Mesendoderm (in vitro differentiated cells): ENCODE results near the gene PHF2.
A peak's percentile ranks its signal among the peaks of the same experiment; 100 is the strongest.

Experiments
- DNase-seq: peaks from one replicate; pipeline ENCODE4 v3.0.0; 2013
- H2AK5ac ChIP-seq: 2 replicates; pipeline ENCODE4 v1.6.1; 2013; ENCODE audit warnings: low read length, inconsistent platforms
- H2BK120ac ChIP-seq: 2 replicates; pipeline ENCODE4 v1.6.1; 2013; ENCODE audit warnings: low read depth, mild to moderate bottlenecking, low read length, moderate library complexity, mixed read lengths
- H2BK15ac ChIP-seq: replicated peaks from 2 replicates; pipeline ENCODE4 v1.6.1; 2013; ENCODE audit warnings: low read depth, mild to moderate bottlenecking, moderate library complexity
- H2BK5ac ChIP-seq: 2 replicates; pipeline ENCODE4 v1.6.1; 2013; ENCODE audit warnings: low read length, inconsistent platforms
- H3K18ac ChIP-seq: 2 replicates; pipeline ENCODE4 v1.6.1; 2013; ENCODE audit warnings: mild to moderate bottlenecking, low read length, mixed read lengths
- H3K23ac ChIP-seq: one replicate; pipeline ENCODE4 v1.6.1; 2013; ENCODE audit warnings: low read length
- H3K27ac ChIP-seq: 2 replicates; pipeline ENCODE4 v1.5.1; 2013; ENCODE audit warnings: low read depth, mild to moderate bottlenecking, inconsistent platforms, low read length, moderate library complexity
- H3K27me3 ChIP-seq: 2 replicates; pipeline ENCODE4 v1.6.1; 2013; ENCODE audit warnings: low read length, control low read depth, mild to moderate bottlenecking, inconsistent platforms; ENCODE audit not compliant: insufficient read depth, poor library complexity
- H3K36me3 ChIP-seq: 2 replicates; pipeline ENCODE4 v1.6.1; 2013; ENCODE audit warnings: low read length, inconsistent platforms; ENCODE audit not compliant: control insufficient read depth, insufficient read depth
- H3K4ac ChIP-seq: one replicate; pipeline ENCODE4 v1.6.1; 2013; ENCODE audit warnings: low read depth, mild to moderate bottlenecking, low read length, moderate library complexity
- H3K4me1 ChIP-seq: 2 replicates; pipeline ENCODE4 v1.6.1; 2013; ENCODE audit warnings: low read depth, low read length, inconsistent platforms; ENCODE audit not compliant: control insufficient read depth
- H3K4me2 ChIP-seq: 2 replicates; pipeline ENCODE4 v1.6.1; 2013; ENCODE audit warnings: low read length
- H3K4me3 ChIP-seq: 2 replicates; pipeline ENCODE4 v1.5.1; 2013; ENCODE audit warnings: mild to moderate bottlenecking, low read length
- H3K56ac ChIP-seq: one replicate; pipeline ENCODE4 v1.6.1; 2013; ENCODE audit warnings: low read length
- H3K79me1 ChIP-seq: 2 replicates; pipeline ENCODE4 v1.6.1; 2013; ENCODE audit warnings: low read length, inconsistent platforms
- H3K79me2 ChIP-seq: 2 replicates; pipeline ENCODE4 v1.6.1; 2013; ENCODE audit warnings: mild to moderate bottlenecking, low read length; ENCODE audit not compliant: control insufficient read depth, insufficient read depth
- H3K9ac ChIP-seq: 2 replicates; pipeline ENCODE4 v1.6.1; 2013; ENCODE audit warnings: low read length, inconsistent platforms
- H4K5ac ChIP-seq: one replicate; pipeline ENCODE4 v1.6.1; 2013; ENCODE audit warnings: low read length
- H4K8ac ChIP-seq: one replicate; pipeline ENCODE4 v1.6.1; 2013; ENCODE audit warnings: low read depth, mild to moderate bottlenecking, control low read depth, low read length, moderate library complexity
- WGBS: extraction: QIAGEN DNeasy Blood & Tissue Kit; methylation state at CpG from one replicate; pipeline ENCODE4 v1.1.7; 2013; ENCODE audit warnings: low lambda C conversion rate, missing lambda C conversion rate; ENCODE audit not compliant: insufficient coverage; ENCODE audit errors: extremely low coverage; 5-methylcytosine and 5-hydroxymethylcytosine counted together

PHF2 gene

DNA sequence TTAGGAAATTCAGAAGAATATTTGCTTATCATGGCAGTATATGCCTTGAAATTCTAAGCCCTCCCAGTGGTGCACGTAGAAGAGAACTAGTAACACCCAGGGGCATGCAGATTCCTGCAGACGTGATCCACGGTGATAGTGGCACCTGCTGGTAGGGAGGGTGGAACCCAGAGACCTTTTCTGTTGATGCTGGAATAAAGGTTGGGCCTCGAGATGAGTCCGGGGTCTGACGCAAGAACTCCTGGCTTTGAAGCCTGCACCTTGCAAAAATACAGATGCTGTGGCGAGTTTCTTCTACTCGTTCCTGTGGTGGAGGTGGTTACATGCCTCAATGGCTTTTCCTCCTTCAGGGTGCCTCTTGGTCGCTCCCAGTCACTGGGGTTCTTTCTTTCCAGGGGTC lies 39.5 kb upstream of the PHF2 start:
- Histone ChIP-seq H3K27ac (no peak overlapping the region), H3K79me2 (no peaks in the 10 kb centered on the region), H2AK5ac (no peak overlapping the region), H4K8ac (no peak overlapping the region), H4K5ac (no peak overlapping the region), H2BK15ac (no peak overlapping the region), H3K4me2 (no peak overlapping the region), H2BK120ac (no peak overlapping the region), H2BK5ac (no peak overlapping the region), H3K36me3 (no peaks in the 10 kb centered on the region), H3K4ac (no peak overlapping the region), H3K27me3 (no peaks in the 10 kb centered on the region), H3K4me3 (no peak overlapping the region), H3K79me1 (peaks cover 5% of the 10 kb centered on the region), H3K9ac (no peak overlapping the region), H3K18ac (no peak overlapping the region), H3K4me1 (no peaks in the 10 kb centered on the region), H3K23ac (no peak overlapping the region), H3K56ac (no peak overlapping the region)
- WGBS: no CpG with 5 or more reads among the region's 9 CpGs
- peak; percentile 36 for DNase-seq

DNA sequence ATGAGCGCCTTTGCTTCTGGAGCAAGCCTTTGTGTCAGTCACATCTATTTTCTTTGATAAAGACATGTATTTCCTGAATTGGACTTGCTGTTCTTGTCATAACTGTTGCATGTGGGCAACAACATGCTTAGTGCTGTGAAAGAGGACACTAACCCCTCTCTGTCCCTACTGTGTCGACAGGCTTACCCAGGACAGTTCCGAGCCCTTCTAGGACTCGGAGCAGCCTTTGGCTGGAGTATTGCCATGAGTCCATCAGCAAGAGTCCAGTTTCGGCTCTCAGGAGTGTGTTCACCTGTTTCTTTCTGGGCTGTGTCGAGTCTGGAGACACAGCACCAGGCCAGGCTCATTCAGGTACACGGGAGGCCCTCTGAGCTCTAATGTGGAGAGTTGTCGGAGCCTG lies 36.1 kb upstream of the PHF2 start:
- WGBS: no CpG with 5 or more reads among the region's 8 CpGs
- no peak overlapping the region for H3K4ac ChIP-seq
- no peak overlapping the region for H3K4me2 ChIP-seq
- H3K9ac ChIP-seq: no peak overlapping the region
- H3K79me1 ChIP-seq: peaks cover 3% of the 10 kb centered on the region
- H4K8ac ChIP-seq: no peak overlapping the region
- no peaks in the 10 kb centered on the region for H3K36me3 ChIP-seq
- H3K18ac ChIP-seq: no peak overlapping the region
- no peaks in the 10 kb centered on the region for H3K27me3 ChIP-seq
- H3K4me3 ChIP-seq: no peak overlapping the region
- no peaks in the 10 kb centered on the region for H3K4me1 ChIP-seq
- H3K23ac ChIP-seq: no peak overlapping the region
- H2BK15ac ChIP-seq: no peak overlapping the region
- no peak overlapping the region for H4K5ac ChIP-seq
- no peak overlapping the region for H2BK5ac ChIP-seq
- DNase-seq: no peak
- H2AK5ac ChIP-seq: no peak overlapping the region
- H3K27ac ChIP-seq: no peak overlapping the region
- H3K56ac ChIP-seq: no peak overlapping the region
- no peaks in the 10 kb centered on the region for H3K79me2 ChIP-seq
- no peak overlapping the region for H2BK120ac ChIP-seq

- Histone ChIP-seq H3K27me3 (no peaks in the 10 kb centered on the region), H4K8ac (no peak overlapping the region), H2BK120ac (no peak overlapping the region), H2AK5ac (no peak overlapping the region), H3K79me2 (no peaks in the 10 kb centered on the region), H3K4me1 (no peaks in the 10 kb centered on the region), H3K18ac (no peak overlapping the region), H3K23ac (no peak overlapping the region), H3K36me3 (no peaks in the 10 kb centered on the region), H2BK5ac (no peak overlapping the region), H3K4me2 (no peak overlapping the region), H3K27ac (no peak overlapping the region), H3K56ac (no peak overlapping the region), H4K5ac (no peak overlapping the region), H3K4ac (no peak overlapping the region), H3K9ac (no peak overlapping the region), H2BK15ac (no peak overlapping the region), H3K79me1 (peaks cover 3% of the 10 kb centered on the region), H3K4me3 (no peak overlapping the region)
- 100% methylated on average over 1 of the region's 4 CpGs for WGBS
- DNase-seq: no peak
Observed at GRCh38 chr9:93541005-93541404, 35.4 kb upstream of the PHF2 start.

DNA sequence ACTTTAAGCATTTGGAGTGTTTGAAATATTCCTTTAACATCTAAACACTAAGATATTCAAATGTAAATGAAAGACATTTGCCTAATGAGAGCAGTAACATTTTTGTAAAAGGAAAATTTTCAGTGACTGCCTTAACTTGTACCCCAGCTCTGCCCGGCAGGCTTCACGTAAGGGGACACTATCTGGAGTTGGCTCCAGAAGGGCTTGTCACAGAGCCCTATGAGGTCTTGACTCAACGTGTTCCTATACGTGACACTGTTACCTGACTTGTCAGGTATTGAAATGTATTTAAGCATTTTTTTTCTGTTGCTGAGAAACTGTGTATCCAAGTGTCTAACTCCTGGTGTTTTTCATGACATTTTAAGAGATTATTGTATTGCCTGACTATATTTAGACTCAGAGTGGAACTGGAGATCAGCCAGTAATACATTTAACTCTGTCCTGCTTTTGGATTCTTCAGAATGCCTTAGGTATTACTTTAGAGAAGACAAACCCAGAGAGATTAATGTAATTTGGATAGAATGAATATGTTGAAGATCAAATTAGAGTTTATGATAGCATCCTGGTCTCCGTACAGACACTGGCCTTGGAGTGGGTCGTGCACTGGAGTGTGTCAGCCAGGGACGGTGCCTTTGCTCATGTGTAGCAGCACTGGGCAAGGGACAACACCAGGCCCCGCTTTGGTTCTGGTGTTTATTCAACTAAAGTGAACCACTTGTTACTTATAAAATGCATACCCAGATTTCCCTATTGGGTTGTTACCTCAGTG lies 34.6 kb upstream of the PHF2 start:
- Histone ChIP-seq H3K36me3 (no peaks in the 10 kb centered on the region), H3K18ac (no peak overlapping the region), H4K5ac (no peak overlapping the region), H3K27me3 (no peaks in the 10 kb centered on the region), H3K4me2 (no peak overlapping the region), H2BK120ac (no peak overlapping the region), H3K4me3 (no peak overlapping the region), H2BK5ac (no peak overlapping the region), H2BK15ac (no peak overlapping the region), H3K79me2 (no peaks in the 10 kb centered on the region), H3K56ac (no peak overlapping the region), H3K23ac (no peak overlapping the region), H2AK5ac (no peak overlapping the region), H3K4me1 (no peaks in the 10 kb centered on the region), H4K8ac (no peak overlapping the region), H3K4ac (no peak overlapping the region), H3K9ac (no peak overlapping the region), H3K79me1 (peaks cover 3% of the 10 kb centered on the region), H3K27ac (no peak overlapping the region)
- WGBS: no CpG with 5 or more reads among the region's 8 CpGs
- DNase-seq: no peak

GRCh38 chr9:93543117-93543516 lies 33.3 kb upstream of the PHF2 start:
- H3K79me1 ChIP-seq: peaks cover 3% of the 10 kb centered on the region
- no peaks in the 10 kb centered on the region for H3K27me3 ChIP-seq
- no CpG with 5 or more reads among the region's 9 CpGs for WGBS
- no peak overlapping the region for H3K23ac ChIP-seq
- no peak overlapping the region for H4K5ac ChIP-seq
- H3K4me3 ChIP-seq: no peak overlapping the region
- H3K4me2 ChIP-seq: no peak overlapping the region
- H2AK5ac ChIP-seq: no peak overlapping the region
- H3K18ac ChIP-seq: no peak overlapping the region
- no peak overlapping the region for H2BK15ac ChIP-seq
- H3K4me1 ChIP-seq: no peaks in the 10 kb centered on the region
- no peak overlapping the region for H3K27ac ChIP-seq
- no peaks in the 10 kb centered on the region for H3K79me2 ChIP-seq
- no peaks in the 10 kb centered on the region for H3K36me3 ChIP-seq
- no peak overlapping the region for H3K4ac ChIP-seq
- no peak for DNase-seq
- H3K9ac ChIP-seq: no peak overlapping the region
- H2BK120ac ChIP-seq: no peak overlapping the region
- H4K8ac ChIP-seq: no peak overlapping the region
- H3K56ac ChIP-seq: no peak overlapping the region
- H2BK5ac ChIP-seq: no peak overlapping the region

DNA sequence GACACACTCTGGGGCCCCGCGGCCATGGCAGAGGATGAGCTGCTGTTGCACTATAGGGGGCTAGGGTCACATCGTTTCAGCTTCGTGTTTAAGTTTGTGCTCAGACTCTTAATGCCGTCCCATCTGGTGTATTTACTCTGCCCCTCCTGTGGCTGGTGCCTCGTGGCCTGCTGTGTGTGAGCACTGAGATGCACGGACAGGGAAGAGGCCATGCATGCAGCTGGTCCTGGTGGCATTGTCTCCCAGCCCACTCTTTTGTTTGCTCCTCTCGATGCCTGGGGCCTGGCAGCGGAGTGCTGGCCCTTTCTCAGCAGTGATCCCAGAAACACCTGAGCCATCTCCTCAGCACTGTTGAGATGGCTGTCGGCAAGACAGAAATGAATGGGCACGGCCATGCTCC lies 30.0 kb upstream of the PHF2 start:
- WGBS: no CpG with 5 or more reads among the region's 11 CpGs
- H3K18ac ChIP-seq: no peak overlapping the region
- H3K4me3 ChIP-seq: no peak overlapping the region
- H3K27me3 ChIP-seq: no peaks in the 10 kb centered on the region
- H3K79me2 ChIP-seq: no peaks in the 10 kb centered on the region
- no peak overlapping the region for H2BK15ac ChIP-seq
- no peak overlapping the region for H3K4ac ChIP-seq
- no peak overlapping the region for H2AK5ac ChIP-seq
- no peak overlapping the region for H4K5ac ChIP-seq
- no peak overlapping the region for H3K9ac ChIP-seq
- DNase-seq: no peak
- H3K4me2 ChIP-seq: no peak overlapping the region
- no peaks in the 10 kb centered on the region for H3K4me1 ChIP-seq
- H3K23ac ChIP-seq: no peak overlapping the region
- no peaks in the 10 kb centered on the region for H3K79me1 ChIP-seq
- no peak overlapping the region for H2BK5ac ChIP-seq
- no peak overlapping the region for H3K56ac ChIP-seq
- no peaks in the 10 kb centered on the region for H3K36me3 ChIP-seq
- H2BK120ac ChIP-seq: no peak overlapping the region
- H4K8ac ChIP-seq: no peak overlapping the region
- H3K27ac ChIP-seq: no peak overlapping the region
